ENCODE data around the gene SLC35F2. TPM values are rescaled to one million over a fixed set of nuclear protein-coding genes. Genes with fewer than 3 reads are reported as not detected.
"Not testable (repeated sequence)": the region's sequence is repeated elsewhere in the genome, so short reads cannot be mapped to it uniquely, and the experiment has no call there.

The SLC35F2 gene
- under 1 TPM in 5 of 6 experiments, not detected in 1; 0.06 to 0.55 (median 0.28) TPM for total RNA-seq
- long read RNA-seq, result 0 reads

- Histone ChIP-seq H3K9me3 (no peaks in the 10 kb centered on the region), H3K4me3 (peak within 1 kb of the TSS; percentile 45 to 54 (median 47)), H3K27ac (no peak within 1 kb of the TSS), H3K4me1 (peaks cover 0 to 18% (median 0%) of the 10 kb centered on the region in 4 donors), H3K36me3 (no peaks in the 10 kb centered on the region), H3K27me3 (no peaks in the 10 kb centered on the region)
- 7% methylated on average over 12 of the region's 73 CpGs for WGBS (ENCODE audit: insufficient coverage, low coverage, low lambda C conversion rate, missing lambda C conversion rate)
- ATAC-seq (peak; percentile 82 to 85 (median 84)), DNase-seq (peak; percentile 48 to 64 (median 62))
- TF ChIP-seq POLR2A (IDR thresholded peaks at IDR 0.05) (no peak), CTCF (IDR thresholded peaks at IDR 0.05) (no peak)
- intact Hi-C loops (cut with DNase I), result no loop called here
Observed at GRCh38 chr11:107858217-107859070, at the start of gene SLC35F2. TSS of gene SLC35F2 (minus strand) at chr11:107858787. CDS start at chr11:107858767, 20 bp downstream.

GRCh38 chr11:107908211-107908610 is 49.6 kb upstream of the SLC35F2 start:
- H3K4me1 ChIP-seq, result no peaks in the 10 kb centered on the region
- ATAC-seq, result no peak
- H3K27me3 ChIP-seq, result no peaks in the 10 kb centered on the region
- intact Hi-C loops (cut with DNase I), result no loop called here
- no peaks in the 10 kb centered on the region for H3K9me3 ChIP-seq
- H3K4me3 ChIP-seq, result no peak overlapping the region
- DNase-seq, result no peak
- no peaks in the 10 kb centered on the region for H3K36me3 ChIP-seq
- no peak overlapping the region for H3K27ac ChIP-seq
- no peak for TF ChIP-seq CTCF (IDR thresholded peaks at IDR 0.05)
- no peak for TF ChIP-seq POLR2A (IDR thresholded peaks at IDR 0.05)
- 59% methylated on average over 13 of the region's 23 CpGs for WGBS (ENCODE audit: insufficient coverage, low coverage, low lambda C conversion rate, missing lambda C conversion rate)

DNA sequence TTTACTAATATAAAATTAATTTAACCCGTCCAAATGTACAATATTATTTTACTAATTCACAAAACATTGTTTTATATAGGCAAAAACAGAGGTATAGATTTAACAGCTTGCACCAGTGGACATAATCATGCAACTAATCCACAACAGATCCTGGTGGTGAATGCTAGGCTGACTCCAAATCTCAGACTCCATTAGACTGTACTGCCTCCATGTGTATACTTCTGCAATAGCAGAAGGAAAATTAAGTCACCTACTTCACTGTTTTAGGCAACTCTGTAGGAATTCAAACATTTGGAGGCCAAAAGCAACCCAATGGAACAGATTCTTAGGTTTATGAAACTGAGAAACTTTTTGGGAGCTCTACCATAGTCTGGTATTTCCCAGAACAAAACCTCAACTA is 39.7 kb upstream of the SLC35F2 start:
- Histone ChIP-seq H3K4me3 (no peak overlapping the region), H3K9me3 (no peaks in the 10 kb centered on the region), H3K27ac (no peak overlapping the region), H3K4me1 (no peaks in the 10 kb centered on the region), H3K27me3 (no peaks in the 10 kb centered on the region), H3K36me3 (no peaks in the 10 kb centered on the region)
- DNase-seq, result no peak
- peak in 3 of 4 donors; percentile 36 to 58 (median 44) for ATAC-seq
- intact Hi-C loops (cut with DNase I), result no loop called here
- WGBS (ENCODE audit: insufficient coverage, low coverage, low lambda C conversion rate, missing lambda C conversion rate), result 16% methylated on average over 1 of the region's 1 CpG
- TF ChIP-seq POLR2A (IDR thresholded peaks at IDR 0.05) (no peak), CTCF (IDR thresholded peaks at IDR 0.05) (peak; percentile 12 to 33 (median 28))

DNA sequence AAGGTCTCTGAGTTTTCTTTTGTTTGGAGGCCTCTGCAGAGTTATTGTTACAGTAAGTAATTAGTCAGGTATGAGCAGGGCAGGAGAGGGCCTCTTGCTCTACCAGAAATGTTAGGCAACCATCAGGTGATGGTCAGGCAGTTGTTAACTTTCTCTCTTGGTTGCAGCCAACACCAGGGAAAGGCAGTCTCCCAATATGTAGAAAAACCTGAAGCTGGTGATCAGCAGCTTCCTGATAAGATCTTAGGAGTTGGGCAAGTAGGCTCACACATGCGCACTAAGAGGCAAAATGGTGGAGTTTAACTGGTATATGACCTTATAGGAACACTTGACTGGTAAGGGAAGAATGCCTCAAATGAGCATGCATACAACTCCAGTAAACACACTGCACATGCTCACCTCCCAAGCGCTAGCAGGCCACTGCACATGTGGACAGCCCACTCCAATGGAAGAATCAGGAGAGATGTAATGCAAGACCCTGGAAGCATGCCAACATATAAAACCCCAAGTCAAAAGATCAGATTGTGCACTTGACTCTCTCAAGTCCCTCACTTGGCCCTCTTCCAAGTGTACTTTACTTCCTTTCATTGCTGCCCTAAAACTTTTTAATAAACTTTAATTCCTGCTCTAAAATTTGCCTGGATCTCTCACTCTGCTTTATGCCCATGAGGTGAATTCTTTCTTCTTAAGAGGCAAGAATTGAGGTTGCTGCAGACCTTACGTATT is 23.7 kb upstream of the SLC35F2 start:
- Histone ChIP-seq H3K36me3 (no peaks in the 10 kb centered on the region), H3K27ac (no peak overlapping the region), H3K27me3 (no peaks in the 10 kb centered on the region), H3K9me3 (no peaks in the 10 kb centered on the region), H3K4me3 (no peak overlapping the region), H3K4me1 (no peaks in the 10 kb centered on the region)
- no peak for TF ChIP-seq CTCF (IDR thresholded peaks at IDR 0.05)
- TF ChIP-seq POLR2A (IDR thresholded peaks at IDR 0.05), result no peak
- ATAC-seq (no peak), DNase-seq (no peak)
- WGBS (ENCODE audit: insufficient coverage, low coverage, low lambda C conversion rate, missing lambda C conversion rate), result 85% methylated on average over 2 of the region's 3 CpGs
- intact Hi-C loops (cut with DNase I), result no loop called here

GRCh38 chr11:107881471-107881870 is 22.9 kb upstream of the SLC35F2 start:
- H3K4me3 ChIP-seq; intact Hi-C loops (cut with DNase I); H3K36me3 ChIP-seq; ATAC-seq; DNase-seq; H3K4me1 ChIP-seq; H3K9me3 ChIP-seq; H3K27me3 ChIP-seq; H3K27ac ChIP-seq: not testable (repeated sequence)
- 67% methylated on average over 8 of the region's 9 CpGs for WGBS (ENCODE audit: insufficient coverage, low coverage, low lambda C conversion rate, missing lambda C conversion rate)

All from right lobe of liver (tissue), 6 donors.